ENCODE results near the gene BTBD8. TPM values are rescaled to one million over a fixed set of nuclear protein-coding genes. Genes with fewer than 3 reads are reported as not detected.
A peak's percentile ranks its signal among the peaks of the same experiment; 100 is the strongest.

BTBD8 gene
- total RNA-seq, 1 donor, result 4.3 TPM

GRCh38 chr1:92203105-92203504, 123.0 kb downstream of the BTBD8 start:
- no peak for DNase-seq (ENCODE audit: low read depth)
- no peak overlapping the region for H3K4me3 ChIP-seq (ENCODE audit: low read depth, low read length)
- no peak for TF ChIP-seq CTCF (IDR thresholded peaks at IDR 0.05; ENCODE audit: insufficient read depth, low read depth, low read length)

GRCh38 chr1:92210701-92211100, 130.6 kb downstream of the BTBD8 start:
- H3K4me3 ChIP-seq (ENCODE audit: low read depth, low read length), result no peak overlapping the region
- no peak for TF ChIP-seq CTCF (IDR thresholded peaks at IDR 0.05; ENCODE audit: insufficient read depth, low read depth, low read length)
- DNase-seq (ENCODE audit: low read depth), result no peak

GRCh38 chr1:92211166-92211565, 131.0 kb downstream of the BTBD8 start:
- no peak overlapping the region for H3K4me3 ChIP-seq (ENCODE audit: low read depth, low read length)
- no peak for TF ChIP-seq CTCF (IDR thresholded peaks at IDR 0.05; ENCODE audit: insufficient read depth, low read depth, low read length)
- DNase-seq (ENCODE audit: low read depth), result no peak

GRCh38 chr1:92217721-92218120, 137.6 kb downstream of the BTBD8 start, which contains the start of gene C1orf146:
Gene C1orf146 (plus strand): TSS chr1:92217915. CDS start chr1:92231421, 13,506 bp downstream.
- H3K4me3 ChIP-seq (ENCODE audit: low read depth, low read length), result peak within 1 kb of the TSS; percentile 25
- DNase-seq (ENCODE audit: low read depth), result no peak
- no peak for TF ChIP-seq CTCF (IDR thresholded peaks at IDR 0.05; ENCODE audit: insufficient read depth, low read depth, low read length)

- no peak for DNase-seq (ENCODE audit: low read depth)
- H3K4me3 ChIP-seq (ENCODE audit: low read depth, low read length), result no peak overlapping the region
- no peak for TF ChIP-seq CTCF (IDR thresholded peaks at IDR 0.05; ENCODE audit: insufficient read depth, low read depth, low read length)
Measured at GRCh38 chr1:92218559-92218958, 138.4 kb downstream of the BTBD8 start.

- TF ChIP-seq CTCF (IDR thresholded peaks at IDR 0.05; ENCODE audit: insufficient read depth, low read depth, low read length), result no peak
- DNase-seq (ENCODE audit: low read depth), result no peak
- no peak overlapping the region for H3K4me3 ChIP-seq (ENCODE audit: low read depth, low read length)
Measured at GRCh38 chr1:92219028-92219427, 138.9 kb downstream of the BTBD8 start.

GRCh38 chr1:92228401-92228800, 148.3 kb downstream of the BTBD8 start:
- TF ChIP-seq CTCF (IDR thresholded peaks at IDR 0.05; ENCODE audit: insufficient read depth, low read depth, low read length), result no peak
- no peak overlapping the region for H3K4me3 ChIP-seq (ENCODE audit: low read depth, low read length)
- no peak for DNase-seq (ENCODE audit: low read depth)

Measured in fibroblast of villous mesenchyme (primary cell).